ENCODE measurements around the gene STAT1. TPM values are rescaled to one million over a fixed set of nuclear protein-coding genes. Genes with fewer than 3 reads are reported as not detected.
"Not testable (repeated sequence)": the region's sequence is repeated elsewhere in the genome, so short reads cannot be mapped to it uniquely, and the experiment has no call there.

The STAT1 gene
- total and polyA plus RNA-seq, 4 donors, result 21.6 to 80.1 (median 74.1) TPM

DNA sequence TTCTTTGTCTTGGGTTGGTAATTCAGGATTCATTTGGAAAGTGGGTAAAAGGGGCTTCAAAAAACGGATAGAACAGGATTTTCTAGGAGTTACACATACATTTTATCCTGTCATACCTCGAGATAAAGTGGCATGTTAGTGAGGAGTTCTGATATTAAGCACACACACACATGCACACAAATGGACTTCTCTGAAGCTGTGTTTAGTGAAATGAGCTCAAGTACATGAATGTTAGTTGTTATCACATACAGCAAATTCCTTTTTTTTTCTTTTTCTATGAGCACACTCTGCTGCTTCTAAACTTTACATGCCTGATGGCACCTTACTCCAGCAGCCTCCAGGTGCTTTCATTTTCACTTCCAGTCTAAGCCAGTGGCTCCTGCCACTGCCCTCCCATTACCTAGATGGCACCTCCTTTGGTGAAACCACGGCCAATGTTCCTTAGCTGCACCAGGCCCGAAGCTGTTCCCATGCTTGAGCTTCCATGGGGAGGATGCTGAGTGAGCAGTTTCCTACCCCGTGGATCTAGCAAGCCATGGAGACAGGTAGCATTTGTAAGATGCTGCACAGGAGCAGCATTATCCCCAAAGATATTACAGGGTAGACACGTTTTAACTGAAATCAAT lies 49.7 kb downstream of the STAT1 start:
- 78 to 86% methylated on average over 6 of the region's 6 CpGs for WGBS, 2 donors
- H3K9me3 ChIP-seq (ENCODE audit: control insufficient read depth in 4 of 4, insufficient read depth in 3 of 4, low read length in 3 of 4), result no peaks in the 10 kb centered on the region
- H3K4me3 ChIP-seq, result no peak overlapping the region
- no peaks in the 10 kb centered on the region for H3K27me3 ChIP-seq (ENCODE audit: control insufficient read depth in 3 of 3, insufficient read depth in 3 of 3, low read length in 2 of 3)
- peaks cover 7 to 27% (median 19%) of the 10 kb centered on the region in 4 donors for H3K36me3 ChIP-seq (ENCODE audit: control insufficient read depth in 4 of 4, insufficient read depth in 4 of 4, low read length in 4 of 4)
- H3K4me1 ChIP-seq (ENCODE audit: control insufficient read depth in 5 of 5, insufficient read depth in 5 of 5, low read length in 5 of 5), result peaks cover 0 to 4% (median 0%) of the 10 kb centered on the region in 5 donors
- no peak for ATAC-seq (ENCODE audit: insufficient read depth, low FRiP score)
- no peak overlapping the region for H3K9ac ChIP-seq (ENCODE audit: insufficient read depth in 1 of 2, low read length in 2 of 2)
- no peak for DNase-seq
- no peak for TF ChIP-seq CTCF (IDR thresholded peaks at IDR 0.05; ENCODE audit: control extremely low read depth, extremely low read depth)
- H3K27ac ChIP-seq (ENCODE audit: low read depth in 1 of 2, low read length in 1 of 2), result peak overlapping the region in 1 of 2 donors; percentile 53

GRCh38 chr2:190963088-190963487 lies 50.9 kb downstream of the STAT1 start:
- Histone ChIP-seq H3K9ac (ENCODE audit: insufficient read depth in 1 of 2, low read length in 2 of 2) (no peak overlapping the region), H3K27me3 (ENCODE audit: control insufficient read depth in 3 of 3, insufficient read depth in 3 of 3, low read length in 2 of 3) (no peaks in the 10 kb centered on the region), H3K36me3 (ENCODE audit: control insufficient read depth in 4 of 4, insufficient read depth in 4 of 4, low read length in 4 of 4) (peaks cover 7 to 25% (median 14%) of the 10 kb centered on the region in 4 donors), H3K4me3 (no peak overlapping the region), H3K4me1 (ENCODE audit: control insufficient read depth in 5 of 5, insufficient read depth in 5 of 5, low read length in 5 of 5) (peaks cover 0 to 4% (median 0%) of the 10 kb centered on the region in 5 donors), H3K27ac (ENCODE audit: low read depth in 1 of 2, low read length in 1 of 2) (no peak overlapping the region), H3K9me3 (ENCODE audit: control insufficient read depth in 4 of 4, insufficient read depth in 3 of 4, low read length in 3 of 4) (no peaks in the 10 kb centered on the region)
- no peak for TF ChIP-seq CTCF (IDR thresholded peaks at IDR 0.05; ENCODE audit: control extremely low read depth, extremely low read depth)
- 77 to 93% methylated on average over 2 of the region's 2 CpGs for WGBS, 2 donors
- DNase-seq (no peak), ATAC-seq (ENCODE audit: insufficient read depth, low FRiP score) (no peak)

DNA sequence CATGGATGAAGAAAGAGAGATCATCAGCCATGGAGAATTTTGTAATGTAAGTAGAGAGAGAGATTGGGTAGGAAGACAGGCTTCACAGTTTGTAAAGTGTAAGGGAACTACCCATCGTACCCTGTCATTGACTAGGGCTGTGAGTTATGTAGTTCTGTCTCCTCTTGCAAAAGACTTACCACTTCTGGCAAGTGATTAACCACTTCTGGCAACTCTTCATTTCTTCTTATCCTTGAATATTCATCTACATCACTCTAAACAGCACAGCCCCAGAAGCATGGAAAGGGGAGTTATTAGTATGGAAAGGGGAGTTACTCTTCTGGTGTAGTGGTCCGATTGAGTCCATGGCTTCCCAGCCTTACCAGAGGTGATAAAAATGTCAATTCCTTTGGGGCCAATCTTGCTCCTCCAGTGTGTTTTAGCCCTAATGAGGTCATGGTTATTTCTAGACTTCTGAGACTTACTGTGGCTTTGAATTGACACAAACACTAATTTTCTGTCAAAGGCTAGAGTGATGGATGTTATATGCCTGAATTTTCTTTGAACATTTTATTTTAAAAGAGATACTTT lies 52.0 kb downstream of the STAT1 start:
- no peak for TF ChIP-seq CTCF (IDR thresholded peaks at IDR 0.05; ENCODE audit: control extremely low read depth, extremely low read depth)
- WGBS, 2 donors, result 72 to 74% methylated on average over 2 of the region's 2 CpGs
- Histone ChIP-seq H3K36me3 (ENCODE audit: control insufficient read depth in 4 of 4, insufficient read depth in 4 of 4, low read length in 4 of 4) (peaks cover 7 to 24% (median 14%) of the 10 kb centered on the region in 4 donors), H3K27me3 (ENCODE audit: control insufficient read depth in 3 of 3, insufficient read depth in 3 of 3, low read length in 2 of 3) (no peaks in the 10 kb centered on the region), H3K9ac (ENCODE audit: insufficient read depth in 1 of 2, low read length in 2 of 2) (no peak overlapping the region), H3K4me3 (no peak overlapping the region), H3K27ac (ENCODE audit: low read depth in 1 of 2, low read length in 1 of 2) (peak overlapping the region in 1 of 2 donors; percentile 4), H3K9me3 (ENCODE audit: control insufficient read depth in 4 of 4, insufficient read depth in 3 of 4, low read length in 3 of 4) (no peaks in the 10 kb centered on the region), H3K4me1 (ENCODE audit: control insufficient read depth in 5 of 5, insufficient read depth in 5 of 5, low read length in 5 of 5) (peaks cover 0 to 4% (median 0%) of the 10 kb centered on the region in 5 donors)
- ATAC-seq (ENCODE audit: insufficient read depth, low FRiP score) (peak; percentile 51), DNase-seq (no peak)

GRCh38 chr2:190961117-190961516 lies 52.9 kb downstream of the STAT1 start:
- H3K9ac ChIP-seq (ENCODE audit: insufficient read depth in 1 of 2, low read length in 2 of 2); H3K4me3 ChIP-seq; H3K27ac ChIP-seq (ENCODE audit: low read depth in 1 of 2, low read length in 1 of 2); ATAC-seq (ENCODE audit: insufficient read depth, low FRiP score); H3K9me3 ChIP-seq (ENCODE audit: control insufficient read depth in 4 of 4, insufficient read depth in 3 of 4, low read length in 3 of 4); H3K4me1 ChIP-seq (ENCODE audit: control insufficient read depth in 5 of 5, insufficient read depth in 5 of 5, low read length in 5 of 5); H3K27me3 ChIP-seq (ENCODE audit: control insufficient read depth in 3 of 3, insufficient read depth in 3 of 3, low read length in 2 of 3); DNase-seq: not testable (repeated sequence)
- WGBS, 2 donors, result 94 to 97% methylated on average over 5 of the region's 5 CpGs
- H3K36me3 ChIP-seq (ENCODE audit: control insufficient read depth in 4 of 4, insufficient read depth in 4 of 4, low read length in 4 of 4), result peaks cover 7 to 17% (median 14%) of the 10 kb centered on the region in 4 donors

Data from lung (tissue), 12 donors.